Lung (tissue), 12 donors: ENCODE results near the gene NSMCE1. TPM values are rescaled to one million over a fixed set of nuclear protein-coding genes. Genes with fewer than 3 reads are reported as not detected.
"Not testable (repeated sequence)": the region's sequence is repeated elsewhere in the genome, so short reads cannot be mapped to it uniquely, and the experiment has no call there.

Experiments used
- ATAC-seq: fragments of 200-7000 bp; cut with Tn5 transposase; one replicate; pipeline ENCODE4 v1.9.1; 2020; ENCODE audit warnings: moderate number of reproducible peaks; ENCODE audit not compliant: insufficient read depth, low FRiP score
- DNase-seq, 3 donors: peaks; one replicate each; pipeline ENCODE4 v3.0.0-alpha.2; 2013 to 2017
- H3K27ac ChIP-seq, 2 donors: one replicate each; pipeline ENCODE4 v1.5.1; 2013; ENCODE audit warnings: mild to moderate bottlenecking in 2 of 2, moderate library complexity in 2 of 2, control low read depth in 1 of 2, inconsistent platforms in 1 of 2, low read depth in 1 of 2, low read length in 1 of 2
- H3K27me3 ChIP-seq, 3 donors: one replicate each; pipeline ENCODE4 v1.5.1; 2013; ENCODE audit warnings: low read length in 2 of 3; ENCODE audit not compliant: control insufficient read depth in 3 of 3, insufficient read depth in 3 of 3
- H3K36me3 ChIP-seq, 4 donors: one replicate each; pipeline ENCODE4 v1.5.1; 2013; ENCODE audit warnings: low read length in 4 of 4, mild to moderate bottlenecking in 1 of 4, moderate library complexity in 1 of 4; ENCODE audit not compliant: control insufficient read depth in 4 of 4, insufficient read depth in 4 of 4
- H3K4me1 ChIP-seq, 5 donors: one replicate each; pipeline ENCODE4 v1.5.1; 2013; ENCODE audit warnings: low read length in 5 of 5, mild to moderate bottlenecking in 2 of 5, moderate library complexity in 1 of 5; ENCODE audit not compliant: control insufficient read depth in 5 of 5, insufficient read depth in 5 of 5
- H3K4me3 ChIP-seq: one replicate; pipeline ENCODE4 v1.5.1; 2013; ENCODE audit warnings: mild to moderate bottlenecking, control low read depth, moderate library complexity
- H3K9ac ChIP-seq, 2 donors: one replicate each; pipeline ENCODE4 v1.5.1; 2013; ENCODE audit warnings: low read length in 2 of 2, control low read depth in 1 of 2; ENCODE audit not compliant: insufficient read depth in 1 of 2
- H3K9me3 ChIP-seq, 4 donors: one replicate each; pipeline ENCODE4 v1.5.1; 2013; ENCODE audit warnings: low read length in 3 of 4, mild to moderate bottlenecking in 1 of 4, moderate library complexity in 1 of 4; ENCODE audit not compliant: control insufficient read depth in 4 of 4, insufficient read depth in 3 of 4
- CTCF ChIP-seq: IDR thresholded peaks from 2 replicates; pipeline ENCODE4 v1.5.1; 2012; ENCODE audit warnings: mild to moderate bottlenecking; ENCODE audit errors: control extremely low read depth, extremely low read depth
- WGBS, 2 donors: extraction: QIAGEN DNeasy Blood & Tissue Kit; methylation state at CpG; one replicate each; pipeline ENCODE4 v1.1.7; 2013; 5-methylcytosine and 5-hydroxymethylcytosine counted together
- polyA plus RNA-seq, 2 donors: library from polyadenylated mRNA; stranded (reverse); fragments of 200-250 nt; gene quantifications; one replicate each; pipeline ENCODE4 v1.2.1, GENCODE V29; 2013
- total RNA-seq, 2 donors: library from RNA; depleted of rRNA in 1 of 2; stranded (reverse); fragments of >200 nt in 1 of 2; gene quantifications; one replicate each; pipeline ENCODE4 v1.2.1, GENCODE V29; 2014 to 2021
- donor health status: control.
- donor health status: control.
- donor health status: Bipolar disorder and iron deficiency.
- donor health status: healthy.
- donor health status: DM: yes; HTN: yes; CAD: no.

The NSMCE1 gene
- total and polyA plus RNA-seq, 4 donors, result 37.4 to 75.4 (median 57.2) TPM

GRCh38 chr16:27291722-27292240 lies 23.2 kb upstream of the NSMCE1 start:
- TF ChIP-seq CTCF, result no peak
- DNase-seq, result no peak
- no peak overlapping the region for H3K4me3 ChIP-seq
- no peaks in the 10 kb centered on the region for H3K9me3 ChIP-seq
- no peak for ATAC-seq
- H3K27me3 ChIP-seq, result no peaks in the 10 kb centered on the region
- H3K4me1 ChIP-seq, result peaks cover 0 to 1% (median 0%) of the 10 kb centered on the region in 5 donors
- H3K36me3 ChIP-seq, result no peaks in the 10 kb centered on the region
- H3K27ac ChIP-seq, result no peak overlapping the region
- no peak overlapping the region for H3K9ac ChIP-seq
- WGBS, 2 donors, result 93 to 97% methylated on average over 4 of the region's 4 CpGs

- H3K9me3 ChIP-seq, result no peaks in the 10 kb centered on the region
- H3K36me3 ChIP-seq, result no peaks in the 10 kb centered on the region
- ATAC-seq (no peak), DNase-seq (no peak)
- no peak overlapping the region for H3K27ac ChIP-seq
- no peaks in the 10 kb centered on the region for H3K27me3 ChIP-seq
- H3K9ac ChIP-seq, result no peak overlapping the region
- WGBS, 2 donors, result 78 to 86% methylated on average over 5 of the region's 5 CpGs
- no peak overlapping the region for H3K4me3 ChIP-seq
- H3K4me1 ChIP-seq, result peaks cover 0 to 1% (median 0%) of the 10 kb centered on the region in 5 donors
- no peak for TF ChIP-seq CTCF
These were observed 22.5 kb upstream of the NSMCE1 start for GRCh38 chr16:27291106-27291505.

- ATAC-seq (no peak), DNase-seq (no peak)
- Histone ChIP-seq H3K4me1 (peaks cover 0 to 4% (median 0%) of the 10 kb centered on the region in 5 donors), H3K4me3 (no peak overlapping the region), H3K27ac (no peak overlapping the region), H3K9me3 (no peaks in the 10 kb centered on the region), H3K9ac (no peak overlapping the region), H3K36me3 (no peaks in the 10 kb centered on the region), H3K27me3 (no peaks in the 10 kb centered on the region)
- no peak for TF ChIP-seq CTCF
These were observed 22.0 kb upstream of the NSMCE1 start for GRCh38 chr16:27290562-27290961.

GRCh38 chr16:27289669-27290068 lies 21.1 kb upstream of the NSMCE1 start:
- peaks cover 0 to 4% (median 0%) of the 10 kb centered on the region in 5 donors for H3K4me1 ChIP-seq
- no peak overlapping the region for H3K27ac ChIP-seq
- H3K4me3 ChIP-seq, result no peak overlapping the region
- 66 to 72% methylated on average over 6 of the region's 6 CpGs for WGBS, 2 donors
- H3K9me3 ChIP-seq, result no peaks in the 10 kb centered on the region
- no peaks in the 10 kb centered on the region for H3K27me3 ChIP-seq
- no peaks in the 10 kb centered on the region for H3K36me3 ChIP-seq
- ATAC-seq (no peak), DNase-seq (no peak)
- no peak overlapping the region for H3K9ac ChIP-seq
- TF ChIP-seq CTCF, result no peak

GRCh38 chr16:27288313-27288712 lies 19.7 kb upstream of the NSMCE1 start:
- WGBS, 2 donors, result 89 to 98% methylated on average over 6 of the region's 6 CpGs
- H3K9ac ChIP-seq, H3K9me3 ChIP-seq, H3K27me3 ChIP-seq, H3K36me3 ChIP-seq, DNase-seq, H3K4me3 ChIP-seq, H3K4me1 ChIP-seq, H3K27ac ChIP-seq, ATAC-seq: not testable (repeated sequence)
